Fibroblast of pulmonary artery (primary cell): ENCODE measurements around the gene MAP1S.
A peak's percentile ranks its signal among the peaks of the same experiment; 100 is the strongest.

Experiments used
- DNase-seq: peaks from one replicate; pipeline ENCODE4 v3.0.0-alpha.2; 2010; ENCODE audit warnings: low read depth
- H3K4me3 ChIP-seq: replicated peaks from 2 replicates; pipeline ENCODE4 v1.5.1; 2011; ENCODE audit warnings: low read depth, mild to moderate bottlenecking, control low read depth, low read length, moderate library complexity
- CTCF ChIP-seq: IDR thresholded peaks from 2 replicates; pipeline ENCODE4 v1.5.1; 2011; ENCODE audit warnings: mild to moderate bottlenecking, control low read depth, low read length, inconsistent platforms; ENCODE audit errors: missing control alignments

MAP1S gene

GRCh38 chr19:17733127-17733526 lies 13.8 kb downstream of the MAP1S start:
- no peak overlapping the region for H3K4me3 ChIP-seq
- no peak for DNase-seq
- no peak for TF ChIP-seq CTCF

- TF ChIP-seq CTCF, result no peak
- DNase-seq, result no peak
- H3K4me3 ChIP-seq, result no peak overlapping the region
These were observed 14.9 kb downstream of the MAP1S start for GRCh38 chr19:17734146-17734545.

- no peak for DNase-seq
- no peak for TF ChIP-seq CTCF
These were observed 16.1 kb downstream of the MAP1S start for GRCh38 chr19:17735410-17735809.

GRCh38 chr19:17737690-17738153 lies 18.4 kb downstream of the MAP1S start:
- no peak for TF ChIP-seq CTCF
- no peak overlapping the region for H3K4me3 ChIP-seq
- no peak for DNase-seq

More at GRCh38 chr19:17735410-17735809, 16.1 kb downstream of the MAP1S start:
- H3K4me3 ChIP-seq, result no peak overlapping the region

GRCh38 chr19:17739121-17739875 lies 20.0 kb downstream of the MAP1S start:
- TF ChIP-seq CTCF, result no peak

GRCh38 chr19:17741456-17741855 lies 22.2 kb downstream of the MAP1S start:
- TF ChIP-seq CTCF, result no peak
- no peak for DNase-seq
- H3K4me3 ChIP-seq, result no peak overlapping the region

More at GRCh38 chr19:17739121-17739875, 20.0 kb downstream of the MAP1S start:
- DNase-seq, result peak; percentile 42
- H3K4me3 ChIP-seq, result no peak overlapping the region
